Heart right ventricle (tissue), 16 donors: ENCODE measurements around the gene RHOU. TPM values are rescaled to one million over a fixed set of nuclear protein-coding genes. Genes with fewer than 3 reads are reported as not detected.

Experiments
- ATAC-seq, 8 donors: fragments of 200-7000 bp; cut with Tn5 transposase; one replicate each; pipeline ENCODE4 v1.9.1; 2020; ENCODE audit warnings: mild to moderate bottlenecking in 8 of 8, moderate library complexity in 8 of 8, moderate number of reproducible peaks in 1 of 8
- DNase-seq, 2 donors: peaks; one replicate each; pipeline ENCODE4 v3.0.0-alpha.2; 2020
- H3K27ac ChIP-seq, 10 donors: fragments of 200-600 bp; sonication (generic) in 2 of 10; one replicate each; pipeline versions ENCODE4 v1.5.0 to v1.8.0; 2020 to 2022; ENCODE audit warnings: mild to moderate bottlenecking in 3 of 10
- H3K27me3 ChIP-seq, 7 donors: fragments of 200-600 bp; one replicate each; pipeline ENCODE4 v1.8.0; 2021 to 2022; ENCODE audit warnings: mild to moderate bottlenecking in 2 of 7
- H3K36me3 ChIP-seq, 9 donors: fragments of 200-600 bp; sonication (generic) in 1 of 9; one replicate each; pipeline versions ENCODE4 v1.5.0 to v1.8.0; 2020 to 2022; ENCODE audit warnings: mild to moderate bottlenecking in 2 of 9
- H3K4me1 ChIP-seq, 9 donors: fragments of 200-600 bp; sonication (generic) in 1 of 9; one replicate each; pipeline versions ENCODE4 v1.5.0 to v1.8.0; 2020 to 2022; ENCODE audit warnings: mild to moderate bottlenecking in 4 of 9
- H3K4me3 ChIP-seq, 10 donors: fragments of 200-600 bp; sonication (generic) in 2 of 10; one replicate each; pipeline versions ENCODE4 v1.5.0 to v1.8.0; 2020 to 2022; ENCODE audit warnings: mild to moderate bottlenecking in 7 of 10, moderate library complexity in 2 of 10
- H3K9me3 ChIP-seq, 11 donors: fragments of 200-600 bp in 10 of 11; sonication (generic) in 2 of 11; one replicate each; pipeline versions ENCODE4 v1.5.0 to v1.8.0; 2013 to 2022; ENCODE audit warnings: mild to moderate bottlenecking in 2 of 11, control low read depth in 1 of 11, moderate library complexity in 1 of 11
- WGBS, 2 donors: extraction: QIAGEN DNeasy Blood & Tissue Kit; methylation state at CpG; one replicate each; pipeline ENCODE4 v1.1.7; 2013; ENCODE audit warnings: inconsistent platforms in 1 of 2; 5-methylcytosine and 5-hydroxymethylcytosine counted together
- intact Hi-C, 10 donors: fragments of 100-400 bp; cut with DNase I; formaldehyde crosslinking; loops; one replicate each; pipeline versions ENCODE4 v1.11.1 to v1.14.2; 2022
- polyA plus RNA-seq, 2 donors: library from polyadenylated mRNA; stranded (reverse); fragments of 200-250 nt; gene quantifications; one replicate each; pipeline ENCODE4 v1.2.3, GENCODE V29; 2013
- total RNA-seq, 10 donors: library from RNA; stranded (reverse); fragmentation: NEBNext Ultra II Directional in 3 of 10; extraction: Animal tissue kit (Norgen Biotek cat#: 25700) in 3 of 10; gene quantifications; one replicate each; pipeline versions ENCODE4 v1.2.1 to v1.2.4, GENCODE V29; 2021 to 2023
- TF ChIP-seq, protein P1 (sequence below), 9 donors: fragments of 200-600 bp; sonication (generic) in 2 of 9; IDR thresholded peaks; one replicate each; pipeline versions ENCODE4 v1.5.0 to v1.8.0; 2021 to 2022; ENCODE audit warnings: antibody characterized with exemption in 9 of 9, mild to moderate bottlenecking in 5 of 9, moderate library complexity in 1 of 9
- donor health status: Arrhythmogenic right ventricular cardiomyopathy.
- donor health status: ischemic (EF 13 %, LVEDD 7.1; RV severe dilation, severe dysfunction).
- donor health status: healthy with polysubstance abuse.
- donor health status: DM: no; HTN: yes; CAD: no.
- donor health status: DM: no; HTN: no; CAD: no.
- donor health status: ischemic (EF 25% LVEDD 6.9; RV normal size, moderate dysfunction).
- donor health status: ischemic (EF 25% LVEDD 5.7; RV mildly dilated, moderate dysfunction).
- donor health status: healthy.
- donor health status: DM: yes; HTN: yes; CAD: no.
- donor health status: Ischemic cardiomyopathy.
- donor health status: ischemic (EF 35%, LVEDD 5.7; RV mildly dilated, moderate dysfunction).
- donor health status: nonischemic (EF 11% LVEDD 7.7; RV severe dilation, severe dysfunction).
- donor health status: DM: yes; HTN: yes; CAD: no.
- donor health status: PGD.
- donor health status: ischemic (EF 29% LVEDD 5.4; RV normal size, mild dysfunction).
- donor health status: nonischemic (EF 23%, LVEDD 6.1; RV moderate dilation, normal function).

The RHOU gene
- total and polyA plus RNA-seq, 12 donors, result 1.00 to 10.8 (median 3.3) TPM

DNA sequence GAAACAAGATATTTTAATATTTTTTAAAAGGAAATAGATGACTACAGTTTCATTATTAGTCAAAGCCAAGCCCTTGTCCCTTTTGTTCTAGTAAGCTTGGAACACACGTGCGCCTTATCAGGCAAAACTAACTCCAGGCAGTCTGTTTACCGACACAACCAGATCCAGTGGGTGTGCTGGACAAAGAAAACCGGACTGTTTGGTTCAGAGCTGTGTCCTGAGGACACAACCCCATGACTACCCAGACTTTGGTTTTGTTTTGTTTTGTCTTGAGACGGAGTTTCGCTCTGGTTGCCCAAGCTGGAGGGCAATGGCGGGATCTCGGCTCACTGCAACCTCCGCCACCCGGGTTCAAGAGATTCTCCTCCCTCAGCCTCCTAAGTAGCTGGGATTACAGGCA lies 13.9 kb upstream of the RHOU start:
- DNase-seq (no peak), ATAC-seq (no peak)
- TF ChIP-seq, protein P1, sequence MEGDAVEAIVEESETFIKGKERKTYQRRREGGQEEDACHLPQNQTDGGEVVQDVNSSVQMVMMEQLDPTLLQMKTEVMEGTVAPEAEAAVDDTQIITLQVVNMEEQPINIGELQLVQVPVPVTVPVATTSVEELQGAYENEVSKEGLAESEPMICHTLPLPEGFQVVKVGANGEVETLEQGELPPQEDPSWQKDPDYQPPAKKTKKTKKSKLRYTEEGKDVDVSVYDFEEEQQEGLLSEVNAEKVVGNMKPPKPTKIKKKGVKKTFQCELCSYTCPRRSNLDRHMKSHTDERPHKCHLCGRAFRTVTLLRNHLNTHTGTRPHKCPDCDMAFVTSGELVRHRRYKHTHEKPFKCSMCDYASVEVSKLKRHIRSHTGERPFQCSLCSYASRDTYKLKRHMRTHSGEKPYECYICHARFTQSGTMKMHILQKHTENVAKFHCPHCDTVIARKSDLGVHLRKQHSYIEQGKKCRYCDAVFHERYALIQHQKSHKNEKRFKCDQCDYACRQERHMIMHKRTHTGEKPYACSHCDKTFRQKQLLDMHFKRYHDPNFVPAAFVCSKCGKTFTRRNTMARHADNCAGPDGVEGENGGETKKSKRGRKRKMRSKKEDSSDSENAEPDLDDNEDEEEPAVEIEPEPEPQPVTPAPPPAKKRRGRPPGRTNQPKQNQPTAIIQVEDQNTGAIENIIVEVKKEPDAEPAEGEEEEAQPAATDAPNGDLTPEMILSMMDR (IDR thresholded peaks at IDR 0.05), result no peak
- H3K27ac ChIP-seq, result no peak overlapping the region
- no peaks in the 10 kb centered on the region for H3K36me3 ChIP-seq
- no peak overlapping the region for H3K4me3 ChIP-seq
- H3K9me3 ChIP-seq, result no peaks in the 10 kb centered on the region
- intact Hi-C loops, result no loop called here
- 83 to 86% methylated on average over 10 of the region's 10 CpGs for WGBS, 2 donors
- H3K4me1 ChIP-seq, result no peaks in the 10 kb centered on the region
- H3K27me3 ChIP-seq, result peaks cover 0 to 23% (median 0%) of the 10 kb centered on the region in 7 donors

DNA sequence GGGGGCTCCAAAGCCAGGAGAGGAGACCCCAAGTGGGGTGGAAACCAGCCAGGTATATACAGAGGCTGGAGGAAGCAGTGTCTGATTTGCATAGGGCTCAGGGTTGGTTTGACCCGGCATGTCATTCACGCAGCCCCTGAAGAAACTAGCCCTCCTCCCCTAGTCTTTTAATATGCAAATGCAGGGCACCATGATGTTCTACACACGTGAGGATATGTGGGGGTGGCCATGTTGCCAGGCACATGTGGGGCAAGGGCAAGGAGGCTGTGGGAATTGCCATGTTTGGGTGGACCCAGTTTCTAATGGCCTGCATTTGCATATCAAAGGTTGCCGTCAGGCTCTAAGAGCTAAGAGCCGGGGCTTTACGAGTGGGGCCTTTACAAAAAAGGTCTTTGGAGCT lies 12.0 kb upstream of the RHOU start:
- Histone ChIP-seq H3K36me3 (no peaks in the 10 kb centered on the region), H3K9me3 (no peaks in the 10 kb centered on the region), H3K4me3 (no peak overlapping the region), H3K4me1 (no peaks in the 10 kb centered on the region), H3K27ac (no peak overlapping the region), H3K27me3 (peaks cover 0 to 34% (median 5%) of the 10 kb centered on the region in 7 donors)
- WGBS, 2 donors, result 76 to 82% methylated on average over 6 of the region's 6 CpGs
- ATAC-seq (no peak), DNase-seq (no peak)
- TF ChIP-seq, protein P1 (IDR thresholded peaks at IDR 0.05), result no peak
- intact Hi-C loops, result no loop called here

DNA sequence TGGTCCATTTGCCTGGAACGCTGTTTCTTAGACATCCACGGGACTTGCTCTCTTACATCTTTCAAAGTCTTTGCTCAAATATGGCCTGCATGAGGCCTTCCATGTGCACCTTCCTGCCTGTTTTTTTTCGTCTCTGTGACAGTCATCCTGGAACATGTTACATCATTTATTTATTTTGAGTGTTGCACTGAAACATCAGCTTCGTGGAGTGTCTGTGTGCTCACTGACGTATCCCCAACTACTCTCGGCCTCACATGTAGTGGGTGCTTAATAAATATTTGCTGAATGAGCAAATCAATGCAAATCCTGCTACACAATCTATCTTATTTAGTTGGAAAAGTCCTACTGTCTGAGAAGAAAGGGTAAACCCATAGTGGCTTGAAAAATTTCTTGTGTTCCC lies 11.4 kb upstream of the RHOU start:
- intact Hi-C loops, result no loop called here
- 86 to 90% methylated on average over 6 of the region's 6 CpGs for WGBS, 2 donors
- ATAC-seq (no peak), DNase-seq (no peak)
- H3K36me3 ChIP-seq, result no peaks in the 10 kb centered on the region
- no peaks in the 10 kb centered on the region for H3K4me1 ChIP-seq
- TF ChIP-seq, protein P1 (IDR thresholded peaks at IDR 0.05), result no peak
- no peak overlapping the region for H3K4me3 ChIP-seq
- no peaks in the 10 kb centered on the region for H3K9me3 ChIP-seq
- H3K27me3 ChIP-seq, result peaks cover 0 to 37% (median 5%) of the 10 kb centered on the region in 7 donors
- no peak overlapping the region for H3K27ac ChIP-seq

DNA sequence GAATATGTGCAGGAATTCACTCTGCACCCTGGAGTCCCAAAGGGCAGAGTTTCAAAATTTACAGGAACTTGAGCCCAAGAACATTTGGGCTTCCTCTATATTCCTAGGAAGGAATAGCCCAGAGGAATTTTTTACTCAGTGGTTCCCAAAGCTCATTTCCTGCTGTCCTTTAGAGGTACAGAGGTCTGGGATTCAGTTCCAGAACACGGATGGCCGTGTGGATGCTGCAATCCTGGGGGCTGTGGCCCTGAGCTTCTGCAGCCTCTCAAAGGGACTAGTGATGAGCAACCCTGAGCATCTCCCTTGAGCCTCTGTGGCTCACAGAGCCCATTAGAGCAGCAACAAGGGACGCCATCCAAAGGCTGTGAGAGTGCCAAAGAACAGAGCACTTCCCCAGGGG lies 10.1 kb upstream of the RHOU start:
- intact Hi-C loops, result no loop called here
- no peak overlapping the region for H3K4me3 ChIP-seq
- TF ChIP-seq, protein P1 (IDR thresholded peaks at IDR 0.05), result no peak
- 49 to 61% methylated on average over 3 of the region's 3 CpGs for WGBS, 2 donors
- H3K9me3 ChIP-seq, result no peaks in the 10 kb centered on the region
- H3K27me3 ChIP-seq, result peaks cover 0 to 38% (median 7%) of the 10 kb centered on the region in 7 donors
- no peak for ATAC-seq
- H3K36me3 ChIP-seq, result no peaks in the 10 kb centered on the region
- no peak overlapping the region for H3K27ac ChIP-seq
- no peak for DNase-seq
- H3K4me1 ChIP-seq, result no peaks in the 10 kb centered on the region
